HG02852 (cell line): ENCODE measurements around the gene AMPD1.

Experiments used
- ATAC-seq: cut with Tn5 transposase; IDR thresholded peaks from one replicate; pipeline ENCODE4 v1.9.1; 2021; ENCODE audit warnings: mild to moderate bottlenecking, moderate library complexity; ENCODE audit not compliant: unreplicated experiment

AMPD1 gene

DNA sequence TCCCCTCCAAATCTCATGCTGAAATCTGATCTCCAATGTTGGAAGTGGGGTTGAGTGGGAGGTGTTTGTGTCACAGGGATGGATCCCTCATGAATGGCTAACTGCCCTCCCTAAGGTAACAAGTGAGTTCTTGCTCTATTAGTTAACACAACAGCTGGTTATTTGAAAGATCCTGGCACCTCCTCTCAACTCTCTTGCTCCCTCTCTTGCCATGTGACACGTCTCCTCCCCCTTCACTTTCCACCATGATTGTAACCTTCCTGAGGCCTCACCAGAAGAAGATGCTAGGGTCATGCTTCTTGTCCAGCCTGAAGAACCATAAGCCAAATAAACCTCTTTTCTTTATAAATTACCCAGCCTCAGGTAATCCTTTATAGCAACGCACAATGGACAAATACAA, 54.0 kb downstream of the AMPD1 start:
- no peak for ATAC-seq

GRCh38 chr1:114638910-114639309, 56.4 kb downstream of the AMPD1 start:
- ATAC-seq: no peak

- ATAC-seq: no peak
Observed at GRCh38 chr1:114632427-114632826, 62.9 kb downstream of the AMPD1 start.

DNA sequence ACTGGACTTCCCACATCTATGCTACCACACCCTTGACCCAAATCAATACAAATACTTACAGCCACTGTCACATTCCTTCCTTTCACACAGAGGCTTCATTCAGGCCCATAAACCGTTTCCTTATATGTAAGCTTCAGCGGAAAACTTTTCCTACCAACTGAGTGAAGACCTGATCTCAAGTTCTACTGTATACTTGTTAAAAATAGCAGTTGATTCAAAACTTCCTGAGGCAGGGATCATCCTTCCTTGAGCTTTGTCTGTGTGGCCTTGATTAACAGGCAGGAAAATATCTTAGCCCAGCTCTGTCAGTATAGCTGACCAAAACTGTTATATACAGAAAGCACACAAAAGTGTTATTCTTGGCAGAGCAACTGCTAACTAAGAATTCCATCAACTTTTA, 68.2 kb downstream of the AMPD1 start:
- no peak for ATAC-seq

- no peak for ATAC-seq
Observed at GRCh38 chr1:114623364-114623763, 72.0 kb downstream of the AMPD1 start.
